Right hindlimb (tissue), 1 donor: ENCODE data around the gene PTPRD.
"Not testable (repeated sequence)": the region's sequence is repeated elsewhere in the genome, so short reads cannot be mapped to it uniquely, and the experiment has no call there.

Experiments used
- DNase-seq: peaks from one replicate; pipeline ENCODE4 v3.0.0-alpha.2; 2018

The PTPRD gene

GRCh38 chr9:8943392-8943791, 1669.4 kb downstream of the PTPRD start:
- no peak for DNase-seq

- no peak for DNase-seq
Measured at GRCh38 chr9:8940650-8941049, 1672.2 kb downstream of the PTPRD start.

GRCh38 chr9:8926461-8926860, 1686.3 kb downstream of the PTPRD start:
- DNase-seq = no peak

- DNase-seq = no peak
Measured at GRCh38 chr9:8924562-8924961, 1688.2 kb downstream of the PTPRD start.

GRCh38 chr9:8920478-8921183, 1692.2 kb downstream of the PTPRD start:
- DNase-seq = not testable (repeated sequence)

- DNase-seq = no peak
Measured at GRCh38 chr9:8917956-8918739, 1694.7 kb downstream of the PTPRD start.

- no peak for DNase-seq
Measured at GRCh38 chr9:8916771-8917170, 1696.0 kb downstream of the PTPRD start.

- DNase-seq = no peak
Measured at GRCh38 chr9:8907868-8908267, 1704.9 kb downstream of the PTPRD start.

GRCh38 chr9:8905731-8906130, 1707.1 kb downstream of the PTPRD start:
- DNase-seq = no peak

- peak; percentile 30 for DNase-seq
Measured at GRCh38 chr9:8904771-8905515, 1707.9 kb downstream of the PTPRD start.

GRCh38 chr9:8903077-8903476, 1709.7 kb downstream of the PTPRD start:
- DNase-seq = no peak

GRCh38 chr9:8901146-8901545, 1711.7 kb downstream of the PTPRD start:
- DNase-seq = no peak

GRCh38 chr9:8899511-8899910, 1713.3 kb downstream of the PTPRD start:
- no peak for DNase-seq

- DNase-seq = no peak
Measured at GRCh38 chr9:8895861-8896224, 1717.0 kb downstream of the PTPRD start.

- DNase-seq = no peak
Measured at GRCh38 chr9:8895106-8895860, 1717.5 kb downstream of the PTPRD start.

- DNase-seq = no peak
Measured at GRCh38 chr9:8890695-8891094, 1722.1 kb downstream of the PTPRD start.

GRCh38 chr9:8889100-8889499, 1723.7 kb downstream of the PTPRD start:
- no peak for DNase-seq

GRCh38 chr9:8888591-8888990, 1724.2 kb downstream of the PTPRD start:
- no peak for DNase-seq

- DNase-seq = no peak
Measured at GRCh38 chr9:8887369-8887768, 1725.4 kb downstream of the PTPRD start.

- no peak for DNase-seq
Measured at GRCh38 chr9:8883321-8883720, 1729.5 kb downstream of the PTPRD start.

- DNase-seq = no peak
Measured at GRCh38 chr9:8880060-8880459, 1732.7 kb downstream of the PTPRD start.

- no peak for DNase-seq
Measured at GRCh38 chr9:8879284-8879683, 1733.5 kb downstream of the PTPRD start.
